ENCODE measurements around the gene SIRT6.

DNA sequence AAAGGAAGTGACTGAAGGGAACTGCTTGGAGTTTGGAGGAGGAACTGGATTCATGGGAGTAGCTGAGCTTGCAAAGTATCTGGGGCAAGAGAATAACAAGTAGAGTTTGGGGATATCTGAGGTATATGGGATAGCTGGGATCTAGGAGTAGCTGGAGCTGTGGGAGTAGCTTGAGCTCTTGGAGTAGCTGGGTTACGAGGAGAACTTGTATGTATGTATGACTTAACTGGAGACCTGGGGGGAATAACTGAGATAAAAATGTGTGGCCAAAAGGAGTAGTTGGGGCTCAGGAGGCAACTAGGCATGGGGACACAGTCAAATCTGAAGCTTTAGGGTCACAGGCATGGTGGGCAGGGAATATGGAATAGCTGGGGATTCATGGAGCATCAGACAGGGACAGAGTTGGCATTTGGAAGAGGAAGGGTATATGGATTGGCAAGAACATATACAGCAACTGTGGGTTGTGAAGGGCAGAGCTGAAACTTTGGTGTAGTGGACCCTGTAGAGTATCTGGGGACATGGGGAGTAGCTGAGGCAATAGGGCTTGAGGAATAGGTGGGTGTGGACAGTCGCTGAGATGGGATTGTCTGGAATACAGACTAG, 18.7 kb upstream of the SIRT6 start:
- TF ChIP-seq CTCF (conservative IDR thresholded peaks at IDR 0.05; ENCODE audit: low read depth, low read length) (no peak), EZH2phosphoT487 (IDR thresholded peaks at IDR 0.05; ENCODE audit: borderline replicate concordance, low read length) (no peak)

All from PC-3 (cell line).